ENCODE results near the gene TNFAIP8.

DNA sequence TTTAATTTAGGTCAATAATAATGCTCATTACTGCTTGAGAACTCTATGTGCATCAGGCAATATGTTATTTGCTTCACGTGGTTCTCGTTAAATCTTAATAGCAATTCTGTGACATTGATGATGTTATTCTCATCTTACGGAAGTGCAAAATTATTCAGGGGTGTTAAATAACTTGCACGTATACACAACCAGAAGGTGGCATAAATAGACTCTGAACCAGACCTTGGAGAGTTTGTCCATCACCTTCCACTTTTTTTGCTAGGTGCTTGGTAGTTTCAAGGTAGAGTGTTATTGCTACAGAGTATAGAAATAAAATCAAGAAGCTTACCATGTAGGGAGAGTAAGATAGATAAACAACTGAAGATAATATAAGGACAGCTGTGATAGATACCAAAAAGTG is 23.6 kb upstream of the TNFAIP8 start:
- TF ChIP-seq BACH1 (tag; IDR thresholded peaks at IDR 0.05) (no peak), TCF7L2 (IDR thresholded peaks at IDR 0.05; ENCODE audit: low read depth, low read length) (no peak), RBM14 (IDR thresholded peaks at IDR 0.05; ENCODE audit: borderline replicate concordance, insufficient read depth, low read depth, low read length) (no peak), NCOA2 (IDR thresholded peaks at IDR 0.05; ENCODE audit: partially characterized antibody in 2 of 2) (no peak), ZNF431 (CRISPR knock-in tag; IDR thresholded peaks at IDR 0.05) (no peak), POLR2A (conservative IDR thresholded peaks at IDR 0.05) (no peak), SP1 (CRISPR knock-in tag; IDR thresholded peaks at IDR 0.05) (no peak), GABPA (tag; conservative IDR thresholded peaks at IDR 0.05; ENCODE audit: low read depth) (no peak), ZC3H11A (IDR thresholded peaks at IDR 0.05; ENCODE audit: low read depth, low read length) (no peak), YY1 (IDR thresholded peaks at IDR 0.05; ENCODE audit: borderline replicate concordance in 1 of 3, control insufficient read depth in 1 of 3, extremely low read depth in 1 of 3, insufficient read depth in 3 of 3, insufficient read length in 1 of 3, insufficient replicate concordance in 2 of 3, low read depth in 1 of 3, low read length in 2 of 3) (no peak)
- TF ChIP-seq, protein P1, sequence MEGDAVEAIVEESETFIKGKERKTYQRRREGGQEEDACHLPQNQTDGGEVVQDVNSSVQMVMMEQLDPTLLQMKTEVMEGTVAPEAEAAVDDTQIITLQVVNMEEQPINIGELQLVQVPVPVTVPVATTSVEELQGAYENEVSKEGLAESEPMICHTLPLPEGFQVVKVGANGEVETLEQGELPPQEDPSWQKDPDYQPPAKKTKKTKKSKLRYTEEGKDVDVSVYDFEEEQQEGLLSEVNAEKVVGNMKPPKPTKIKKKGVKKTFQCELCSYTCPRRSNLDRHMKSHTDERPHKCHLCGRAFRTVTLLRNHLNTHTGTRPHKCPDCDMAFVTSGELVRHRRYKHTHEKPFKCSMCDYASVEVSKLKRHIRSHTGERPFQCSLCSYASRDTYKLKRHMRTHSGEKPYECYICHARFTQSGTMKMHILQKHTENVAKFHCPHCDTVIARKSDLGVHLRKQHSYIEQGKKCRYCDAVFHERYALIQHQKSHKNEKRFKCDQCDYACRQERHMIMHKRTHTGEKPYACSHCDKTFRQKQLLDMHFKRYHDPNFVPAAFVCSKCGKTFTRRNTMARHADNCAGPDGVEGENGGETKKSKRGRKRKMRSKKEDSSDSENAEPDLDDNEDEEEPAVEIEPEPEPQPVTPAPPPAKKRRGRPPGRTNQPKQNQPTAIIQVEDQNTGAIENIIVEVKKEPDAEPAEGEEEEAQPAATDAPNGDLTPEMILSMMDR (IDR thresholded peaks at IDR 0.05 in 2 of 3, conservative IDR thresholded peaks at IDR 0.05 in 1 of 3; ENCODE audit: insufficient read depth in 2 of 3, low read depth in 1 of 3, low read length in 3 of 3), result no peak
- TF ChIP-seq, protein P2, sequence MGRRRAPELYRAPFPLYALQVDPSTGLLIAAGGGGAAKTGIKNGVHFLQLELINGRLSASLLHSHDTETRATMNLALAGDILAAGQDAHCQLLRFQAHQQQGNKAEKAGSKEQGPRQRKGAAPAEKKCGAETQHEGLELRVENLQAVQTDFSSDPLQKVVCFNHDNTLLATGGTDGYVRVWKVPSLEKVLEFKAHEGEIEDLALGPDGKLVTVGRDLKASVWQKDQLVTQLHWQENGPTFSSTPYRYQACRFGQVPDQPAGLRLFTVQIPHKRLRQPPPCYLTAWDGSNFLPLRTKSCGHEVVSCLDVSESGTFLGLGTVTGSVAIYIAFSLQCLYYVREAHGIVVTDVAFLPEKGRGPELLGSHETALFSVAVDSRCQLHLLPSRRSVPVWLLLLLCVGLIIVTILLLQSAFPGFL (CRISPR knock-in tag; IDR thresholded peaks at IDR 0.05), result no peak
- TF ChIP-seq, protein P3, sequence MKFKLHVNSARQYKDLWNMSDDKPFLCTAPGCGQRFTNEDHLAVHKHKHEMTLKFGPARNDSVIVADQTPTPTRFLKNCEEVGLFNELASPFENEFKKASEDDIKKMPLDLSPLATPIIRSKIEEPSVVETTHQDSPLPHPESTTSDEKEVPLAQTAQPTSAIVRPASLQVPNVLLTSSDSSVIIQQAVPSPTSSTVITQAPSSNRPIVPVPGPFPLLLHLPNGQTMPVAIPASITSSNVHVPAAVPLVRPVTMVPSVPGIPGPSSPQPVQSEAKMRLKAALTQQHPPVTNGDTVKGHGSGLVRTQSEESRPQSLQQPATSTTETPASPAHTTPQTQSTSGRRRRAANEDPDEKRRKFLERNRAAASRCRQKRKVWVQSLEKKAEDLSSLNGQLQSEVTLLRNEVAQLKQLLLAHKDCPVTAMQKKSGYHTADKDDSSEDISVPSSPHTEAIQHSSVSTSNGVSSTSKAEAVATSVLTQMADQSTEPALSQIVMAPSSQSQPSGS (CRISPR knock-in tag; IDR thresholded peaks at IDR 0.05), result no peak
